Central memory CD8-positive, alpha-beta T cell (primary cell): ENCODE measurements around the gene EFHC1.

Experiments used
- ATAC-seq: fragments of 150-1000 bp; cut with Tn5 transposase; replicated peaks from 2 replicates; pipeline ENCODE4 v1.10.0; 2022; ENCODE audit warnings: mild to moderate bottlenecking, moderate FRiP score, moderate number of reproducible peaks; ENCODE audit not compliant: poor library complexity, severe bottlenecking; ENCODE audit errors: extremely low read depth
- DNase-seq, 2 donors: peaks; one replicate each; pipeline ENCODE4 v3.0.0; 2021; ENCODE audit warnings: low spot score in 2 of 2
- H3K27ac Mint-ChIP-seq: one replicate; pipeline ENCODE4 v1.8.0; 2022; ENCODE audit warnings: low read depth, mild to moderate bottlenecking, moderate library complexity, mixed read lengths
- H3K27me3 Mint-ChIP-seq: one replicate; pipeline ENCODE4 v1.8.0; 2022; ENCODE audit warnings: mixed read lengths
- H3K36me3 Mint-ChIP-seq: one replicate; pipeline ENCODE4 v1.8.0; 2022; ENCODE audit warnings: mild to moderate bottlenecking, moderate library complexity, mixed read lengths; ENCODE audit not compliant: insufficient read depth
- H3K4me1 Mint-ChIP-seq: one replicate; pipeline ENCODE4 v1.8.0; 2022; ENCODE audit warnings: mixed read lengths
- H3K4me3 Mint-ChIP-seq: one replicate; pipeline ENCODE4 v1.8.0; 2022; ENCODE audit warnings: mild to moderate bottlenecking, moderate library complexity, mixed read lengths
- H3K9me3 Mint-ChIP-seq: one replicate; pipeline ENCODE4 v1.8.0; 2022; ENCODE audit warnings: mixed read lengths

EFHC1 gene

GRCh38 chr6:52403627-52404026 lies 16.5 kb upstream of the EFHC1 start:
- H3K4me3 Mint-ChIP-seq = no peak overlapping the region
- H3K9me3 Mint-ChIP-seq = no peaks in the 10 kb centered on the region
- H3K4me1 Mint-ChIP-seq = peaks cover 24% of the 10 kb centered on the region
- DNase-seq (no peak), ATAC-seq (no peak)
- no peaks in the 10 kb centered on the region for H3K27me3 Mint-ChIP-seq
- no peak overlapping the region for H3K27ac Mint-ChIP-seq
- H3K36me3 Mint-ChIP-seq = peaks cover 15% of the 10 kb centered on the region

DNA sequence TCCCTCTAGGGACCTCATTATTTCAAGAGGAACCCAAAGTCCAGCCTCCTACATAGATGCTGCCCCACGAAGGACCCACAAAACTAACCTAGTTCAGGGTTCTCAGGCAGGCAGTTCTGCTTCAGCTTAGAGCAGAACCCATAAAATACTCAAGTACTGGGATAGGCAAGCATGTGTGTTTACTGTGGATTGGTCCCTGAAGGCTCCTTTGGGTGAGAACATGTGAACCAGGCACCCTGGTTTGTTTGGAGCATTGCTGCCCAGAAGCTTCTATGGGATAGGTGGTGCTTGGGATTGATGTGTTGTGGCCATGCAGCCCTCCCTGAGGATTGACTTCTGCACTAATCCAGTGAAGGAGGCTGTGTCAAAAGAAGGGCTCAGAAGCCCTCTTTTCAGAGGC lies 14.9 kb upstream of the EFHC1 start:
- Mint-ChIP-seq H3K36me3 (peaks cover 15% of the 10 kb centered on the region), H3K4me1 (peaks cover 8% of the 10 kb centered on the region), H3K9me3 (no peaks in the 10 kb centered on the region), H3K27me3 (no peaks in the 10 kb centered on the region), H3K4me3 (no peak overlapping the region), H3K27ac (peak overlapping the region; percentile 68)
- ATAC-seq (no peak), DNase-seq (no peak)

DNA sequence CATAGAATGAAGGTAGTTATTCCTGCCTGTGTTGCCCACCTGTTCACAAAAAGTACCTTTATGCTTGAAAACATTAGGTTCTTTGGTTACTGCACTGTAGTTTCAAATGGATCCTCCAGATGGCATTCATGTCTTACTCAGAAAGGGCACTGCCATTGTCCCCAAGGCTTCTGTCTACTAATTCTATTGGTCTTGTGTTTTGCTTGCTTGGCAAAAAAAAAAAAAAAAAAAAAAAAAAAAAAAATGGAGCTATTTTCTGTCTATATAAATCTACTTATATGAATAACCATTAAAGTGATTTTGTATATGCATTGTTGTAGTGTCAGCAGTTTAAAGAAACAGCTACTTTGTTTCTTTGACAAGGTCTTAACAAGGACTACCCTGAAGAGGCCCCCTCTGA lies 12.7 kb upstream of the EFHC1 start:
- no peaks in the 10 kb centered on the region for H3K9me3 Mint-ChIP-seq
- peak; percentile 64 for ATAC-seq
- no peak for DNase-seq
- no peak overlapping the region for H3K4me3 Mint-ChIP-seq
- no peaks in the 10 kb centered on the region for H3K4me1 Mint-ChIP-seq
- no peak overlapping the region for H3K27ac Mint-ChIP-seq
- peaks cover 15% of the 10 kb centered on the region for H3K36me3 Mint-ChIP-seq
- no peaks in the 10 kb centered on the region for H3K27me3 Mint-ChIP-seq

- Mint-ChIP-seq H3K27ac (no peak overlapping the region), H3K27me3 (no peaks in the 10 kb centered on the region), H3K4me3 (no peak overlapping the region), H3K4me1 (no peaks in the 10 kb centered on the region), H3K36me3 (peaks cover 8% of the 10 kb centered on the region), H3K9me3 (no peaks in the 10 kb centered on the region)
- no peak for DNase-seq
- ATAC-seq = no peak
Measured at GRCh38 chr6:52409499-52409898, 10.6 kb upstream of the EFHC1 start.

DNA sequence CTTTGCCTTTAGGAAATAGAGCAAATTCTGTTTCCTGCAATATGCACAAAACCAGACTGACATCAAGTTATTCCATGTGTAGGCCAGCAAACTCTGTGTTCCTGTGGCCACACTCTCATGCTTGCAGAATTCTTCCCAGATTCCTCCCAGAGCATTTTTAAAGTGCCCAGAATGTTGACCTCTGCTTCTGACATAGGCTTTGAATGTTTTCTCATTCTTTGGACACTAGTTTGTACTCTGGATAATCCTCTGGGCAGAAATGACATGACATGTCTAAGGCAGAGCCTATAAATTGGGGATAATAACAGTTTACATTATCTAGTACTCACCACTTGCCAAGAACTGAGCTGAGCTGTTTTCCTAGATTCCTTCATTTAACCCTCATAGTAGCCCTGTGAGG lies 9.2 kb upstream of the EFHC1 start:
- peaks cover 5% of the 10 kb centered on the region for H3K36me3 Mint-ChIP-seq
- no peaks in the 10 kb centered on the region for H3K4me1 Mint-ChIP-seq
- H3K4me3 Mint-ChIP-seq = no peak overlapping the region
- ATAC-seq = no peak
- no peaks in the 10 kb centered on the region for H3K9me3 Mint-ChIP-seq
- H3K27me3 Mint-ChIP-seq = no peaks in the 10 kb centered on the region
- no peak for DNase-seq
- H3K27ac Mint-ChIP-seq = no peak overlapping the region

DNA sequence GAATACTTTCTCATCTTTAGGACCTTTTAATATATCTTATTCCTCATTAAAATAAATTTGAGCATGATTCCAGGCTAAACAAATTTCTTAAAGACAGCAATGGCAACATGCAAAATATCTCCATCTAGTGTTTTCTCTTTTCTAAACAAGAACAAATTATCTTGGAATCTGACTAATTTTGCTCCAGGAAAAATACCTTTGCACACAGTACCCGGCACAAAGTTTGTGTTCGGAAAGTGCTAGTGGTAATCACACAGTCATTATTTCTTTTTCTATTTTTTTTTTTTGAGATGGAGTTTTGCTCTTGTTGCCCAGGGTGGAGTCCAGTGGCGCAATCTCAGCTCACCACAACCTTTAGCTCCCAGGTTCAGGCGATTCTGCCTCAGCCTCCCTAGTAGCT lies 8.2 kb upstream of the EFHC1 start:
- Mint-ChIP-seq H3K4me3 (no peak overlapping the region), H3K36me3 (peaks cover 5% of the 10 kb centered on the region), H3K27me3 (no peaks in the 10 kb centered on the region), H3K9me3 (no peaks in the 10 kb centered on the region), H3K27ac (no peak overlapping the region), H3K4me1 (peaks cover 6% of the 10 kb centered on the region)
- DNase-seq (no peak), ATAC-seq (no peak)

- no peak overlapping the region for H3K4me3 Mint-ChIP-seq
- no peaks in the 10 kb centered on the region for H3K9me3 Mint-ChIP-seq
- H3K27me3 Mint-ChIP-seq = no peaks in the 10 kb centered on the region
- peaks cover 2% of the 10 kb centered on the region for H3K36me3 Mint-ChIP-seq
- peaks cover 6% of the 10 kb centered on the region for H3K4me1 Mint-ChIP-seq
- H3K27ac Mint-ChIP-seq = peak overlapping the region; percentile 39
- DNase-seq (no peak), ATAC-seq (no peak)
Measured at GRCh38 chr6:52415333-52415732, 4.8 kb upstream of the EFHC1 start.

DNA sequence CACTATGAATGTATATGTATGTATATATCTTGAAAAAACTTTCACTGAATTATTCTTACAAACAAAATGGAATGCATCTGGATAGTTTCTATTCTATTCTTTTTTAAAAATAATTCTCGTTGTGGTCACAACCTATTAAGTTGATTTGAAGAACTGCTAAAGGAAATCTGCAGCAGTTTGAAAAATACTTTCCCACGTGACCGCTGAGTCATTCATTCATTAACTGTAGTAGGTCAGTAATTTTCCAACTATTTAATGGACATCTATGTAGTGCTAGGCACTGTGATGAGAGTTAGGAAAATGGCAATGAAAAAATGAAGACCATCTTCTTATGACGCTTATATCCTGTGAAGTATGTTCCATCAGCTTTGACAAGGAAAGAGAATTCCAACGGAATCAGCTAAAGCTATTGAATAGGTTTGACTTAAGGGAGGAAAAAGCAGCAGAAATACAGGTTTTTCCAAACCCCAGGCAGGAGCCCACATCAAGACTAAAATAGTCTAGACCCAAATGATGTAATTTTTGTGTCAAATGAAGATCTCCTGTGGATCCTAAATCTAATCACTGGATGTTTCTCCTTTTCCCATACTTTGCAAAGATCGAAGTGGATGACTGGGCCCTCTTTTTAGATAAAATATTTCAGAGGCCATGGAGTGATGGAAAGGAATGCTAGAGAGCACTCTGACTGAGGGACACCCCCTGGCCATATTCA lies 4.1 kb upstream of the EFHC1 start:
- H3K27me3 Mint-ChIP-seq = no peaks in the 10 kb centered on the region
- H3K4me1 Mint-ChIP-seq = peaks cover 6% of the 10 kb centered on the region
- no peak overlapping the region for H3K4me3 Mint-ChIP-seq
- H3K36me3 Mint-ChIP-seq = peaks cover 2% of the 10 kb centered on the region
- no peak overlapping the region for H3K27ac Mint-ChIP-seq
- no peaks in the 10 kb centered on the region for H3K9me3 Mint-ChIP-seq
- DNase-seq = no peak
- ATAC-seq = no peak

GRCh38 chr6:52416629-52417151 lies 3.5 kb upstream of the EFHC1 start:
- DNase-seq (no peak), ATAC-seq (no peak)
- no peak overlapping the region for H3K4me3 Mint-ChIP-seq
- no peaks in the 10 kb centered on the region for H3K27me3 Mint-ChIP-seq
- H3K4me1 Mint-ChIP-seq = peaks cover 6% of the 10 kb centered on the region
- no peak overlapping the region for H3K27ac Mint-ChIP-seq
- H3K36me3 Mint-ChIP-seq = peaks cover 2% of the 10 kb centered on the region
- no peaks in the 10 kb centered on the region for H3K9me3 Mint-ChIP-seq

GRCh38 chr6:52417675-52418111 lies 2.4 kb upstream of the EFHC1 start:
- no peak overlapping the region for H3K4me3 Mint-ChIP-seq
- no peaks in the 10 kb centered on the region for H3K27me3 Mint-ChIP-seq
- H3K27ac Mint-ChIP-seq = no peak overlapping the region
- peaks cover 6% of the 10 kb centered on the region for H3K4me1 Mint-ChIP-seq
- DNase-seq (no peak), ATAC-seq (no peak)
- peaks cover 2% of the 10 kb centered on the region for H3K36me3 Mint-ChIP-seq
- H3K9me3 Mint-ChIP-seq = no peaks in the 10 kb centered on the region

GRCh38 chr6:52418606-52419005 lies 1.5 kb upstream of the EFHC1 start:
- DNase-seq (no peak), ATAC-seq (no peak)
- Mint-ChIP-seq H3K27ac (no peak overlapping the region), H3K4me1 (peaks cover 6% of the 10 kb centered on the region), H3K36me3 (peaks cover 2% of the 10 kb centered on the region), H3K27me3 (no peaks in the 10 kb centered on the region), H3K4me3 (no peak overlapping the region), H3K9me3 (no peaks in the 10 kb centered on the region)

DNA sequence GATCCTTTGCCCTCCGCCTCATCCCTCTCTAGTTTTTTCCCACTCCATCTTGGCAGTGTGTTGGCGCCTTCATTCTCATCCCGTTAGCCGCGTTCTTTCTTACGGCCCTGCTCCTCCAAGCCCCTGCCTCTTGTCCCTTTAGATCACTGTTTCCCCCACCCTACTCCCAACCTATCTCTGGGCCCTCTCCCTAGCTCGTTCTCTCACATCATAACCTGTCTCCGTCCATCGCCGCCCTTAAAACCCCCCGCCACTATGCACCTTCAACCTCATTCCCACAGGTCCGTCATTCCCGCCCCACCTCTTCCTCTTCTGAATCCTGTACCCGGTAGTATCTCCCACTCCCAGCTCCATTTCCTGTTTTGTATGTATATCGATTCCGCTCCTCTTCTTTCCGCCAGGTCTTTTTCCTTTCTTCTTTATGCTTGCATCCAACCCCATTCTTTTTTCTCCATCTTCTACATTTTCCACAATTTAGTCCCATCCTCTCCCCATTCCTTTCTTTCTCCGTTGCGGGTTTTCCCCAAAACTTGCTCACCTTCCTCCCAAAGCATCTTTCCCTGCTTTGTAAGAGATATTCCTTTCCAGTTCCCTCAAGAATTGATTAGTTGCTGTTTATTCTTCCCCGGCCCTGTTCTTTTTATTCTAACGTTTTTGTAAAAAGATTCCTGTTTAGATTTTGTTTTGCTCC lies 671 bp downstream of the EFHC1 start:
- no peak for ATAC-seq
- Mint-ChIP-seq H3K9me3 (no peaks in the 10 kb centered on the region), H3K4me1 (peaks cover 6% of the 10 kb centered on the region), H3K36me3 (peaks cover 3% of the 10 kb centered on the region), H3K27me3 (no peaks in the 10 kb centered on the region), H3K4me3 (no peak overlapping the region), H3K27ac (no peak overlapping the region)
- DNase-seq = no peak

DNA sequence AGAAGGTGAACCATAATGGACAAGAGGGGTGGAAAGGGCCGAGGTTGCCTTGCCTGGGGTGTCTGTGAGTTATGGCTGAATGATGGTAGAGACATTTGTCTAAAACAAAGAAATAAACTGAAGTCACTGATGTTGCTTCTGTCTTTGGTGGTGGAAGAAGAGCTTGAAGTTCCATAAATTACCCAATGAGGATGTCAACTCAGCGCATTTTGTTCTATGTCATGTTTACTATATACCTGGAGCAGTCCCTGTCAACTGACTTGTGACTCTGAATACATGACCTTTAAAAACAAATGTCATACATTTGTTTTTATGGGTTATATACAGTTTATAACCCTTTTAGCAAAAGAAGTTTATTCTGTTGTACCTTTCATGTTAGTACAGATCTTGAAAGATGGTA lies 2.0 kb downstream of the EFHC1 start:
- peaks cover 3% of the 10 kb centered on the region for H3K36me3 Mint-ChIP-seq
- no peaks in the 10 kb centered on the region for H3K27me3 Mint-ChIP-seq
- DNase-seq (no peak), ATAC-seq (no peak)
- no peaks in the 10 kb centered on the region for H3K9me3 Mint-ChIP-seq
- H3K27ac Mint-ChIP-seq = no peak overlapping the region
- H3K4me3 Mint-ChIP-seq = no peak overlapping the region
- no peaks in the 10 kb centered on the region for H3K4me1 Mint-ChIP-seq
